HUES6 (cell line): ENCODE measurements around the gene YWHAQ.

Experiments
- H3K27ac ChIP-seq: 2 replicates; pipeline ENCODE4 v1.7.0; 2013; ENCODE audit warnings: low read depth, mild to moderate bottlenecking, low read length, inconsistent platforms
- H3K27me3 ChIP-seq: 2 replicates; pipeline ENCODE4 v1.6.1; 2013; ENCODE audit warnings: low read length; ENCODE audit not compliant: control insufficient read depth, insufficient read depth
- H3K36me3 ChIP-seq: 2 replicates; pipeline ENCODE4 v1.6.1; 2013; ENCODE audit warnings: low read length; ENCODE audit not compliant: control insufficient read depth, insufficient read depth
- H3K4me1 ChIP-seq: 2 replicates; pipeline ENCODE4 v1.6.1; 2013; ENCODE audit warnings: low read length; ENCODE audit not compliant: control insufficient read depth, insufficient read depth
- H3K4me3 ChIP-seq: 2 replicates; pipeline ENCODE4 v1.5.1; 2013; ENCODE audit warnings: low read depth, low read length
- H3K9ac ChIP-seq: one replicate; pipeline ENCODE4 v1.6.1; 2013; ENCODE audit warnings: mild to moderate bottlenecking, low read length
- H3K9me3 ChIP-seq: 2 replicates; pipeline ENCODE4 v1.6.1; 2013; ENCODE audit warnings: low read depth, low read length; ENCODE audit not compliant: control insufficient read depth, insufficient read depth

YWHAQ gene

DNA sequence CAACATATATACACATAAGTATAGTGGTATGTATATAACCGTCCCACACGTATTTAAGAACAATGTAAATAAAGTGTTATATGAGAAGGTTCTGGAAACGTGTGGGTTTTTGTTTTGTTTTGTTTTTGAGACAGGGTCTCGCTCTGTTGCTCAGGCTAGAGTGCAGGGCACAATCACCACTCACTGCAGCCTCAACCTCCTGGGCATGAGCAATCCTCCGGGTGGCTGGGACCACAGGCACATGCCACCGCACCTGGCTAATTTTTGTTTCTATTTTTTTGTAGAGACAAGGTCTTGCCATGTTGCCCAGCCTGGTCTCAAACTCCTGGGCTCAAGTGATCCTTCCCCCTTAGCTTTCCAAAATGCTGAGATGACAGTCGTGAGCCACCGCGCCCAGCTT, 81.4 kb downstream of the YWHAQ start:
- no peaks in the 10 kb centered on the region for H3K36me3 ChIP-seq
- no peaks in the 10 kb centered on the region for H3K9me3 ChIP-seq
- no peaks in the 10 kb centered on the region for H3K27me3 ChIP-seq
- H3K4me3 ChIP-seq, result no peak overlapping the region
- no peak overlapping the region for H3K9ac ChIP-seq
- no peak overlapping the region for H3K27ac ChIP-seq
- H3K4me1 ChIP-seq, result peaks cover 17% of the 10 kb centered on the region

- H3K9ac ChIP-seq, result no peak overlapping the region
- H3K27me3 ChIP-seq, result no peaks in the 10 kb centered on the region
- no peaks in the 10 kb centered on the region for H3K9me3 ChIP-seq
- no peak overlapping the region for H3K27ac ChIP-seq
- peaks cover 12% of the 10 kb centered on the region for H3K4me1 ChIP-seq
- no peaks in the 10 kb centered on the region for H3K36me3 ChIP-seq
- H3K4me3 ChIP-seq, result no peak overlapping the region
These were observed 82.3 kb downstream of the YWHAQ start for GRCh38 chr2:9548506-9548905.

DNA sequence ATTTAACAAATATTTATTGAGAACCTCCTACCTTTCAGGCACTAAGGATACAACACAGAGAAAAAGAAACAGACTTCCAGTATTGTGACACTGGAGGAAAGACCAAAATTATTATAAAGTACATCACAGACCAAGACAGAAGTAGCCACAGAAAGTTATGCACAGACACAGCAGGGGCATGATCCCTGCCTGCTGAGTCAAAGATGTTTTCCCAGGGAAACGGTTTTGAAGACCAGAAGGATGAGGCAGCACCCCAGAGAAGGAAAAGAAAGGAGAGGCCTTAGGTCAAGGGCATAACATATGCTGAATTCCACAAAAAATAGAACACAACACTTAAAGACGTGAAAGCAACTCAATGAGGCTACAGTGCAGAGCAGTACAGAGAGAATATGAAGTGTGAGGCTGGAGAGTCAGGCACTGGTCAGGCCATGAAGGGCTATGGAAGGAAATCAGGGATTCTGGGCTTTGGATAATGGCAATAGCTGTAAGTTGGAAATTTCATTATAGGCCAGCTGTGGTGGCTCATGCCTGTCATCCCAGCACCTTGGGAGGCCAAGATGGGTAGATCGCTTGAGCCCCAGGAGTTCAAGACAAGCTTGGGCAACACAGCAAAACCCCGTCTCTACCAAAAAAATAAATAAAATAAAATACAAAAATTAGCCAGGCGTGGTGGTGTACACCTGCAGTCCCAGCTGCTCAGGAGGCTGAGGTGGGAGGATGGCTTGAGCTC, 83.4 kb downstream of the YWHAQ start:
- Histone ChIP-seq H3K27ac (no peak overlapping the region), H3K4me3 (no peak overlapping the region), H3K36me3 (no peaks in the 10 kb centered on the region), H3K27me3 (no peaks in the 10 kb centered on the region), H3K9me3 (no peaks in the 10 kb centered on the region), H3K4me1 (peaks cover 9% of the 10 kb centered on the region), H3K9ac (no peak overlapping the region)

GRCh38 chr2:9545502-9545901, 85.3 kb downstream of the YWHAQ start:
- Histone ChIP-seq H3K27me3 (no peaks in the 10 kb centered on the region), H3K9me3 (no peaks in the 10 kb centered on the region), H3K4me3 (no peak overlapping the region), H3K36me3 (no peaks in the 10 kb centered on the region), H3K9ac (no peak overlapping the region), H3K27ac (no peak overlapping the region), H3K4me1 (peaks cover 6% of the 10 kb centered on the region; the same call in 1 of the 2 replicates)

GRCh38 chr2:9543557-9543956, 87.2 kb downstream of the YWHAQ start:
- Histone ChIP-seq H3K9ac (no peak overlapping the region), H3K4me1 (peaks cover 6% of the 10 kb centered on the region; the same call in 1 of the 2 replicates), H3K27ac (no peak overlapping the region), H3K4me3 (no peak overlapping the region), H3K36me3 (no peaks in the 10 kb centered on the region), H3K27me3 (no peaks in the 10 kb centered on the region), H3K9me3 (no peaks in the 10 kb centered on the region)

DNA sequence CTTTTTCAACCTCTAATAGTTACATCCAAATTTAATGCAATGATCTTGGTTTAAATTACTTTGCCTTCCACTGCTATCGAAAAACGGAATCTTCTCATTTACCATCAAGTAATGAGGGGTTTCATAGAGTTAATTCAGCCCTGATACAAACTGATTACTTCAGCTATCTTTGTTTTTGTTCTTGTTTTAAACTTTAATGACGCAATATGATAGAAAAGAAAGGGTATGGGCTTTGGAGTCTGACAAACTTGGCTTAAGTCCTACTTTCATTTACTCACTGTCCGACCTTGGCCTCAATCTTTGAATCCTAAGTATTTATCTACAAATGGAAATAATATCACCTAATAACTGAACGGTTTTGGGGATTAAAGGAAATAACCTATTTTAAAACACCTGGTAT, 91.3 kb downstream of the YWHAQ start:
- H3K4me3 ChIP-seq, result no peak overlapping the region
- H3K9me3 ChIP-seq, result no peaks in the 10 kb centered on the region
- no peak overlapping the region for H3K9ac ChIP-seq
- no peaks in the 10 kb centered on the region for H3K27me3 ChIP-seq
- no peak overlapping the region for H3K27ac ChIP-seq
- 0 out of 2 replicates have a peak, but pooled peaks cover 5% of the 10 kb centered on the region for H3K36me3 ChIP-seq
- no peaks in the 10 kb centered on the region for H3K4me1 ChIP-seq

DNA sequence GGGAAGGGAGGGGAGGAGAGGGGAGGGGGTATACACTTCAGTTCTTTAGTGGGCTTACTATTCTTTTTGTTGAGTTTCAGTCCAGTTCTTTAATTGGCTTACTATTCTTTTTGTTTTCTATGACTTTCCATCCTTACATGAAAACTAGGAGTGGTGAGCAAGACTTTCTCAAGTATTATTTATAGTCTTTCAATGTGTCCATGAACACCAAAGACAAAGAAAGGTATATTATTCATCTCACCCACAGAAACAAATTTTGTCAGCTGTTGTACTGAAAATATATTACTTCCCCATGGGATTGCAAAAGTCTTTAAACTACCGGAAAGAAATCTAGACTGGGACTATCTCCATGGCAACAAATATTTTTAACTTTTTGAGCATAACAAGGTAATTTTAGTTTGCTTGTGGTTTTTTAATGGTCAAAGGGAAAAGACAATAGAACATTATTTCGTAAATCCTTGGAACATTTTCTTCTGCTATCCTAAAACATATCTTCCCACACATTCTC, 92.7 kb downstream of the YWHAQ start:
- peaks cover 14% of the 10 kb centered on the region for H3K36me3 ChIP-seq
- H3K9ac ChIP-seq, result no peak overlapping the region
- H3K4me3 ChIP-seq, result no peak overlapping the region
- H3K4me1 ChIP-seq, result no peaks in the 10 kb centered on the region
- H3K9me3 ChIP-seq, result no peaks in the 10 kb centered on the region
- no peak overlapping the region for H3K27ac ChIP-seq
- no peaks in the 10 kb centered on the region for H3K27me3 ChIP-seq

- H3K36me3 ChIP-seq, result peaks cover 25% of the 10 kb centered on the region
- H3K27ac ChIP-seq, result no peak overlapping the region
- H3K4me1 ChIP-seq, result no peaks in the 10 kb centered on the region
- no peak overlapping the region for H3K9ac ChIP-seq
- no peaks in the 10 kb centered on the region for H3K9me3 ChIP-seq
- H3K4me3 ChIP-seq, result no peak overlapping the region
- H3K27me3 ChIP-seq, result no peaks in the 10 kb centered on the region
These were observed 94.3 kb downstream of the YWHAQ start for GRCh38 chr2:9536504-9536903.

GRCh38 chr2:9535177-9535576, 95.6 kb downstream of the YWHAQ start:
- Histone ChIP-seq H3K36me3 (peaks cover 25% of the 10 kb centered on the region), H3K4me1 (no peaks in the 10 kb centered on the region), H3K9ac (no peak overlapping the region), H3K4me3 (no peak overlapping the region), H3K9me3 (no peaks in the 10 kb centered on the region), H3K27ac (no peak overlapping the region), H3K27me3 (no peaks in the 10 kb centered on the region)
